Measurements from ENCODE around the gene C15orf39.

DNA sequence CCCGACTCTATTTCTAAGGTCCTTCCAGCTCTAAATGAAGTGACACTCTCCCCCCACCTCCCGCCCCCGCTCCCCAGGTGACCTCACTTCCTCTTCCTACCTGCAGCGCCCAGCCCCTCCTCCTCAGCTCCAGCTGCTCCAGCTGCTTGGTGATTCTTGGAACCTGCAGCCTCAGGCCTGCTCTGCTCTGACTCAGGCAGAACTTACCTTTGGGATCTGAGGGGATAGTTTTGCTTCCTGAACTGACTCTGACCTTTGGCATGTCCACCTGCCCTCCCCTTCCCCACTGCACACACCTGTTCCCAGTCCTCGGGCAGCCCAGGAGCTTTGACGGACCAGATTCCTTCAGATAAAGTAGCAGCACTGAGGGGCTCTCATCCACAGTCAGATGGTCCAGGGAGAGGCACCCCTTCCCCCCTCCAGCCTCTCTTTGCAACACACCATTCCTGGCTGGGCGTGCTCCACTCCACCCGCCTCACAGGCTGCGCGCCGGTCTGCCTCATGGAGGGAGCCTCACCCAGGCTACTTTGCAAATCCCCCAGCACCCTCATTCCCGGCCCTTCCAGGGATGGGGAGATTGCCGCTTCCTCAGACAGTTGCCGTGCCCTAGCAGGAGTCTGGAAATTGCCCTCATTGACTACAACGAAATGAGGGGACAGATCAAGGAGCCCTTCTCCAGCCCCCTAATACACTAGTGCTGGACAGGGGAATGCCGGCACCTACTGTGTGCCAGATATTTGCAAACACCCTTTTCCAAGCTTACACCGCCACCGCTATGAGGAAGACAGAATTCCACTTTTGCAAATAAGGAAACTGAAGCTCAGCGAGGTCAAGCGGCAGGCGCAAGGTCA lies 692 bp upstream of the C15orf39 start:
- TF ChIP-seq, protein P1, sequence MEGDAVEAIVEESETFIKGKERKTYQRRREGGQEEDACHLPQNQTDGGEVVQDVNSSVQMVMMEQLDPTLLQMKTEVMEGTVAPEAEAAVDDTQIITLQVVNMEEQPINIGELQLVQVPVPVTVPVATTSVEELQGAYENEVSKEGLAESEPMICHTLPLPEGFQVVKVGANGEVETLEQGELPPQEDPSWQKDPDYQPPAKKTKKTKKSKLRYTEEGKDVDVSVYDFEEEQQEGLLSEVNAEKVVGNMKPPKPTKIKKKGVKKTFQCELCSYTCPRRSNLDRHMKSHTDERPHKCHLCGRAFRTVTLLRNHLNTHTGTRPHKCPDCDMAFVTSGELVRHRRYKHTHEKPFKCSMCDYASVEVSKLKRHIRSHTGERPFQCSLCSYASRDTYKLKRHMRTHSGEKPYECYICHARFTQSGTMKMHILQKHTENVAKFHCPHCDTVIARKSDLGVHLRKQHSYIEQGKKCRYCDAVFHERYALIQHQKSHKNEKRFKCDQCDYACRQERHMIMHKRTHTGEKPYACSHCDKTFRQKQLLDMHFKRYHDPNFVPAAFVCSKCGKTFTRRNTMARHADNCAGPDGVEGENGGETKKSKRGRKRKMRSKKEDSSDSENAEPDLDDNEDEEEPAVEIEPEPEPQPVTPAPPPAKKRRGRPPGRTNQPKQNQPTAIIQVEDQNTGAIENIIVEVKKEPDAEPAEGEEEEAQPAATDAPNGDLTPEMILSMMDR (IDR thresholded peaks at IDR 0.05; ENCODE audit: poor library complexity, severe bottlenecking), result no peak
- TF ChIP-seq, protein P2, sequence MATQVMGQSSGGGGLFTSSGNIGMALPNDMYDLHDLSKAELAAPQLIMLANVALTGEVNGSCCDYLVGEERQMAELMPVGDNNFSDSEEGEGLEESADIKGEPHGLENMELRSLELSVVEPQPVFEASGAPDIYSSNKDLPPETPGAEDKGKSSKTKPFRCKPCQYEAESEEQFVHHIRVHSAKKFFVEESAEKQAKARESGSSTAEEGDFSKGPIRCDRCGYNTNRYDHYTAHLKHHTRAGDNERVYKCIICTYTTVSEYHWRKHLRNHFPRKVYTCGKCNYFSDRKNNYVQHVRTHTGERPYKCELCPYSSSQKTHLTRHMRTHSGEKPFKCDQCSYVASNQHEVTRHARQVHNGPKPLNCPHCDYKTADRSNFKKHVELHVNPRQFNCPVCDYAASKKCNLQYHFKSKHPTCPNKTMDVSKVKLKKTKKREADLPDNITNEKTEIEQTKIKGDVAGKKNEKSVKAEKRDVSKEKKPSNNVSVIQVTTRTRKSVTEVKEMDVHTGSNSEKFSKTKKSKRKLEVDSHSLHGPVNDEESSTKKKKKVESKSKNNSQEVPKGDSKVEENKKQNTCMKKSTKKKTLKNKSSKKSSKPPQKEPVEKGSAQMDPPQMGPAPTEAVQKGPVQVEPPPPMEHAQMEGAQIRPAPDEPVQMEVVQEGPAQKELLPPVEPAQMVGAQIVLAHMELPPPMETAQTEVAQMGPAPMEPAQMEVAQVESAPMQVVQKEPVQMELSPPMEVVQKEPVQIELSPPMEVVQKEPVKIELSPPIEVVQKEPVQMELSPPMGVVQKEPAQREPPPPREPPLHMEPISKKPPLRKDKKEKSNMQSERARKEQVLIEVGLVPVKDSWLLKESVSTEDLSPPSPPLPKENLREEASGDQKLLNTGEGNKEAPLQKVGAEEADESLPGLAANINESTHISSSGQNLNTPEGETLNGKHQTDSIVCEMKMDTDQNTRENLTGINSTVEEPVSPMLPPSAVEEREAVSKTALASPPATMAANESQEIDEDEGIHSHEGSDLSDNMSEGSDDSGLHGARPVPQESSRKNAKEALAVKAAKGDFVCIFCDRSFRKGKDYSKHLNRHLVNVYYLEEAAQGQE (IDR thresholded peaks at IDR 0.05; ENCODE audit: borderline replicate concordance), result no peak
- TF ChIP-seq TAF1 (IDR thresholded peaks at IDR 0.05; ENCODE audit: low read depth) (no peak), POLR2AphosphoS5 (IDR thresholded peaks at IDR 0.05) (no peak)

All from neural cell (in vitro differentiated cells).